GM12892 (cell line): ENCODE results near the gene SP8.
A peak's percentile ranks its signal among the peaks of the same experiment; 100 is the strongest.

Source experiments
- DNase-seq: peaks from one replicate; pipeline ENCODE4 v3.0.0; 2011; ENCODE audit not compliant: insufficient read length
- FAIRE-seq: peaks from 2 replicates; lab custom pipeline; 2011; peaks lifted over from hg19 to GRCh38; lab: Jason Lieb, UNC
- POLR2A ChIP-seq: IDR thresholded peaks from 2 replicates; pipeline ENCODE4 v1.6.1; 2011; ENCODE audit warnings: low read depth, low read length, control low read depth
- POLR2AphosphoS5 ChIP-seq: IDR thresholded peaks from 2 replicates; pipeline ENCODE4 v1.6.1; 2011; ENCODE audit warnings: low read depth, low read length, control low read depth
- TAF1 ChIP-seq: IDR thresholded peaks from 2 replicates; pipeline ENCODE4 v1.6.1; 2011; ENCODE audit warnings: low read depth, mild to moderate bottlenecking, control low read depth, low read length, borderline replicate concordance

The SP8 gene

GRCh38 chr7:20793248-20793647 lies 6.6 kb upstream of the SP8 start:
- TF ChIP-seq POLR2A (no peak), POLR2AphosphoS5 (no peak), TAF1 (no peak)
- FAIRE-seq (no peak), DNase-seq (no peak)

- no peak for DNase-seq
- no peak for FAIRE-seq
- TF ChIP-seq TAF1, result no peak
- no peak for TF ChIP-seq POLR2AphosphoS5
- no peak for TF ChIP-seq POLR2A
These were observed 5.1 kb upstream of the SP8 start for GRCh38 chr7:20791538-20792434.

DNA sequence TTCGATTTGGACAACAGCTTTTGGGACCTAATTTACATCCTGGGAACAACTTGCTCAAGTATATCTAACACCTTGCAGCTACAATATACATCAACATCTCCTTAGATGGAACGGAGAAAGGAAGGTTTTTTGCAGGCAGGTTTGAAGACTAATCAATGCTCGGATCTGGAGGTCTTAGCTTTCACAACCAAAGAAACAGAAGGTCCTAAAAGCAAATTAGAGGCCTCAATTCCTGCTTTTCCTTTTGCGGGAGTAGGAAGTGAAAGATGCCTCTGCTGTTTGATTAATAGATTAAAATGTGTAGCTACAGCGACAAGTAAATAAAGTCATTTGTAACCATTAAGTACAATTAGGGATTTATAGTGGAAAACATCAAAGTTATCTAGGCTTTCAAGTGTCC lies 3.7 kb upstream of the SP8 start:
- TF ChIP-seq POLR2A, result no peak
- no peak for TF ChIP-seq POLR2AphosphoS5
- TF ChIP-seq TAF1, result no peak
- DNase-seq, result no peak
- no peak for FAIRE-seq

DNA sequence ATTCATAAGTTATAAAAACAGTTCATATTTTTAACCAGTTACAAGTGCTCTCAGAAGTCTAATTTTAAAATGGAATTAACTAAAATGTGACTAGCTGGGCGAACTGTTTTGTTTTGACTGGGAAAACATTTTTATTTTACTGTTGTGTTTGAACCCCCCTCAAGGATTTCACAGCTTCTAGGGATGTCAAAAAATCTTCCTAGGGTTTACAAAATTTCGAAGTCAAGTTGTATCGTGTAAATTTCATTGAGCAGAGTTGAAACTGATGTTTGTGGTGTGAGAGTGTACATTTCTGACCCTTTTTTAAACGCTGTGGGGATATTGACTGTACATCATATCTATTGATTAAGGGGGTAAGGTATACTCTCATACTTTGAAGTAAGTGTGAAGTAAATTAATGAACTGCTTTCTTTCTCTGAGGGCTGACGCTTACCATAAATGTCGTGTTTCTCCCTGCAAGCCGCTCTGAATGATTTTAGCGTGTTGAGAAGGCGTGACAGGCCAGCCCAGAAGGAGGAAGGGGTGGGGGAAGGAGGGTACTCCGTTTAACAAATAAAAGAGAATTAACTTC lies 1.8 kb upstream of the SP8 start:
- FAIRE-seq (no peak), DNase-seq (no peak)
- TF ChIP-seq POLR2AphosphoS5, result no peak
- TF ChIP-seq TAF1, result no peak
- TF ChIP-seq POLR2A, result no peak

GRCh38 chr7:20787660-20788419 lies 1.2 kb upstream of the SP8 start:
- TF ChIP-seq POLR2A, result no peak
- no peak for TF ChIP-seq TAF1
- no peak for TF ChIP-seq POLR2AphosphoS5
- no peak for DNase-seq
- FAIRE-seq, result no peak

DNA sequence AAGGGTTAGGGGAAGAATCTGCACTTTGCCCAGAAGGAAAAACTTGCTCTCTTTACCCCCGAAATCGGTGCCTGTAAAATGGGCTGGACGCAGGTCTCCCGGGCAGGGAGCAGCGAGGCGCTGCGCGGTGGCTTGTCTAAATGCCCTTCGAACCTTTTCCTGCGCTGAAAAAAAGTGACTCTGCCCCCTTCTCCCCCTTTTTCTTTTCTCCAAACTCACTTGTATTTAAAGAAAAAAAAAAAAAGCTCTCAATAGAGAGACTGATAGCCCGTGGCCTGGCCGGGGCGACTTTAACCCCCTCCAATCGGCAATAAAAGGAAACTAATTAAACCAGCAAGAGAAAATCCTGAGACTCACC lies 286 bp downstream of the SP8 start:
- TF ChIP-seq POLR2AphosphoS5 (no peak), TAF1 (no peak), POLR2A (no peak)
- FAIRE-seq, result no peak

DNA sequence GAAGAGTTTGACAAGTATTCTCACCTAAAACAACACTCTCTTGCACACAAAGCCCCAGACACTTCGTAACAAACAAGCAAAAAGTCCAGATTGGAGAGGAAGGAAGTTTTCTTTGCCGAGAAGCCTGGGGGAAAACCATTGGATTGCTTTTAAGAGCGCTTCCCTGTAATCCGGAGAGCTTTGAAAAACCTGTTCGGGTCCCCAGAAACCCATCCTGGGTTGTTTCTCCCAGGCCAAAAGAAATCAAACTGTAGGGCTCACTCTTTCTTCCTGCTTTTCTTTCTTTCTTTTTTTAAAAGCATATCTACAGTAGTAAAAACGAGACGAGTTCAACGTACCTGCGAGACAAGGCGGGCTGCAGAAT lies 655 bp downstream of the SP8 start:
- DNase-seq (no peak), FAIRE-seq (no peak)
- TF ChIP-seq TAF1 (no peak), POLR2AphosphoS5 (no peak), POLR2A (no peak)

More for the DNA sequence above, 286 bp downstream of the SP8 start:
- no peak for DNase-seq

DNA sequence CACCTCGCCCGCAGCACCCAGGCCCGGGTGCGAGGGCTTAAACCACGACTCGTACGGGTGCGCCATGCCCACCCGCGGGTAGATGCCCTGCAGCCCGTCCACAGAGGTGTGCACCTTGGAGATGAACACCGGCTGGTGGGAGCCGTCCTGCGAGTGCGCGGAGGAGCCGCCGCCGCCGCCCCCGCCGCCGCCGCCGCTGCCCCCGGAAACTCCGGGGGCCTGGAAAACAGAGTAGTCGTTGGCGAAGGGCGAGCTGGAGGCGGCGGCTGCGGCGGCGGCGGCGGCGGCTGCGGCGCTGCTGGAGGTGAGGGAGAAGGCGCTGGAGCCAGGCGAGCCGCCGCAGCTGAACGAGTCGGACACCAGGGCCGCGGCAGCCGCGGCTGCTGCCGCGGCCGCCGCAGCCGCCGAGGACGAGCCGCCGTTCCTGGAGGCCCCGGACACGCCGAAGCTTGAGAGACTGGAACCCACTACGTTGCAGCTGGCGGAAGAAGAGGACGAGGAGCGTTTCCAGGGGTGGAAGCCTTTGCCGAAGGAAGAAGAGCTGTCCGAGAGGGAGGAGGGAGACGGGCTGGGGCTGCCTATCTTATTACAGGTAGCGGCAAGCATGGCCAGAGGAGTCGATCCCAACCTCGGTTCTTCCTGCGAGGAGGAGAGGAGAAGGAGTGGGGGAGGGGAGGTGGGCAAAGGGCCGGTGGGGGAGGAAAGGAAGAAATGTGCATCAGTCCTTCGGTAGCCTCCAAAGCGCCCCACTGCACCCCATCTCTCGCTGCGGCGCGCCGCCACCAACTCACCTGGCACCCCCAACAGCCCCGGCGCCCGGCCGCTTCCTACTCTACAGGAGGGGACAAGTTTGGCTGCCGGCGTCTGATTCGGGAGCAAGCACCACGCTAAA lies 1.3 kb downstream of the SP8 start:
- TF ChIP-seq POLR2A (no peak), TAF1 (no peak), POLR2AphosphoS5 (no peak)
- FAIRE-seq (no peak), DNase-seq (peak; percentile 17)

DNA sequence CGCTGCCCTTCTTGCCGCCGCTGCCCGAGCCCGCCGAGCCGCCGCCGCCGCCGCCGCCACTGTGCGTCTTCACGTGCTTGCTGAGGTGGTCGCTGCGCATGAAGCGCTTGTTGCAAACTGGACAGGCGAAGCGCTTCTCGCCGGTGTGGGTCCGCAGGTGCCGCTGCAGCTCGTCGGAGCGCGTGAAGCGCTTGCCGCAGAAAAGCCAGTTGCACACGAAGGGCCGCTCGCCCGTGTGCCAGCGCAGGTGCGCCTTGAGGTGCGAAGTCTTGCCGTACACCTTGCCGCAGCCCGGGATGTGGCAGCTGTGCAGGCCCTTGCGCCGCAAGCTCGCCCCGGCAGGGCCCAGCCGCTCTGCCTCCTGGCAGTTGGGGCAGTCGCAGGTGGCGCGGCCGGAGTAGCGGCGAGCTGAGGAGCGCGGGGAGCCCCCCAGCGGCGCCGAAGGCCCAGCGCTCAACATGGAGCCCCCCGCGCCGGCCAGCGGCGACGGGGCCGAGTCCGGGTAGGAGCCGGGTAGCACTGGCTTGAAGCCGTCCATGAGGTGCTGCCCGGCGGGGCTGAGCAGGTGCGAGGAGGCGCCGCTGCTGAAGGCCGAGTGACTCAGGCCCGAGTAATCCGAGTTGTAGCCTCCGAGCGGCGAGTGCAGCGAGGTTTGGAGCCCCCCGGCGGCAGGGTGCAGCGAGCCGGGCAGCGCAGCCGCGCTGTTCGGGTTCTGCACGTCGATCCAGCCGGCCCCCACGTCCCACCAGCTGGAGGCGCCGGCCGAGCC lies 2.1 kb downstream of the SP8 start:
- DNase-seq (peak; percentile 10), FAIRE-seq (no peak)
- TF ChIP-seq POLR2AphosphoS5, result no peak
- no peak for TF ChIP-seq TAF1
- no peak for TF ChIP-seq POLR2A

DNA sequence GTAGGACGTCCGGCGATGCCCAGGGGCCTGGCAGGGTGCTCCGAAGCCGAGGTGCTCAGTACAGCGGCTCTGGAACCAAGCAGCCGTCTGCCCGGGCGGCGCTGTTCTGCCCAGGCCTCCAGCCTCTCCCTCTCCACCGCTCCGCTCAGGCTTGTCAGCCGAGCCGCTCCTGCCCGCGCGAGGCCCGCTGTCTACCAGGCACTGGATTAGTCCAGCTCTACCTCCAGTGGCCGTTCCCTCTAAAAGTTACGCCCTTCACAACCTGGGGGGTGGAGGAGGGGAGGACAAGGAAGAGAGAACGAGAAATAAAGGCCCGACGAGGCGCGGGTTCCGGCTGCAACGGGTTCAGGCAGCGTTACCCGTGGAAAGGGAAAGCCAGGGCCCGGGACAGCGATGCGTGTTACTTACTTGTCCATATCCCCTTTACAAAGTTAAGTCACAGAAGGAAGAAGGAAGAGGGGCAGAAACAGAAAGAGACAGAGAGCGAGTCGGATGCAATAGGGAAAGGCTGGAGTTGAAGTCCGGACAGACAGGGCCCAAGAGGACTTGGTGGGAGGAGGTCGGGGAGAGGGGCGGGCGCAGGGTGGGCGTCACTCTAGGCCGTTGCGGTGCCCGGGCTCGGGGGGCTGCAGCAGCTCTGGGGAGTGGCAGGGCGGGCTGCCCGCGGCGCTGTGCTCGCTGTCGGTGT lies 2.8 kb downstream of the SP8 start:
- no peak for DNase-seq
- FAIRE-seq, result no peak
- no peak for TF ChIP-seq POLR2A

GRCh38 chr7:20783125-20783699 lies 3.5 kb downstream of the SP8 start:
- DNase-seq (no peak), FAIRE-seq (no peak)
- TF ChIP-seq POLR2AphosphoS5 (no peak), POLR2A (no peak), TAF1 (no peak)
